Measurements from ENCODE around the gene TENT5C. TPM values are rescaled to one million over a fixed set of nuclear protein-coding genes. Genes with fewer than 3 reads are reported as not detected.

TENT5C gene
- total RNA-seq, 1 experiment from 2014 or later, result 1.4 TPM

DNA sequence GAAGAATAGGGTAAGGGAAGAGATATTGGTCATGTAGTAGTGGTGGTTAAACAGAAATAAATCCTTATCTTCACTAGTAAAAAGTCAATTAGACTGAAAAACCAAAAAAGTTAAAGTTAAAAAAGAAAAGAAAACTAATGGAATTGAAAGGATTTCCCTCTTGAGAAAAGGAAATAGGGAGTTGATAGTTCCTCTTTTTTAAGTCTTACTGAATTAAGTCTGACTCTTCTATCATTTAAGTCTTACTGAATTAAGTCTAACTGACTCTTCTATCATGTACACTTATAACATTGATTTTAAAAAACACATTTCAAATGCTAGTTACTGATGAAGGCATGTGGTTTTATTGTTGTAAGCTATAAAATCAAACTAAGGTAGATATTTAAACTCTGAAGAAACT, 49.5 kb upstream of the TENT5C start:
- DNase-seq (ENCODE audit: low read depth, low spot score), result no peak
- ChIA-PET CTCF (no interaction called here), RAD21 (ENCODE audit: low non-redundant PET in 1 of 2, low total read pairs in 2 of 2, uncharacterized antibody in 2 of 2, unreplicated experiment in 2 of 2) (no interaction called here), POLR2A (no interaction called here)
- intact Hi-C loops (cut with micrococcal nuclease), result no loop called here
- H3K4me3 ChIP-seq (replicated peaks in 1 of 2; ENCODE audit: low read depth in 1 of 2, low read length in 2 of 2), result no peak overlapping the region
- H3K79me2 ChIP-seq (ENCODE audit: insufficient read depth, low read length), result no peaks in the 10 kb centered on the region
- H3K27ac ChIP-seq (ENCODE audit: low read depth, low read length), result no peak overlapping the region
- no peak for ATAC-seq
- H3K4me1 ChIP-seq (ENCODE audit: control insufficient read depth in 1 of 2, insufficient read depth in 2 of 2, low read length in 2 of 2), result no peaks in the 10 kb centered on the region
- H3K27me3 ChIP-seq (ENCODE audit: insufficient read depth, low read length), result no peaks in the 10 kb centered on the region
- H4K20me1 ChIP-seq (ENCODE audit: insufficient read depth), result no peaks in the 10 kb centered on the region
- no peaks in the 10 kb centered on the region for H3K9me3 ChIP-seq (ENCODE audit: control insufficient read depth in 1 of 2, insufficient read depth in 1 of 2, low read depth in 1 of 2, low read length in 2 of 2)
- BruUV-seq (replicated peaks), result no TSS peak
- no peak for TF ChIP-seq TCF7L2 (IDR thresholded peaks at IDR 0.05; ENCODE audit: borderline replicate concordance, extremely low read depth, insufficient read depth, insufficient read length)
- no peak for TF ChIP-seq RAD21 (IDR thresholded peaks at IDR 0.05; ENCODE audit: low read depth)
- no peak for TF ChIP-seq CEBPB (IDR thresholded peaks at IDR 0.05; ENCODE audit: low read depth)
- TF ChIP-seq SP1 (IDR thresholded peaks at IDR 0.05; ENCODE audit: low read depth), result no peak
- no peak for TF ChIP-seq ZFX (IDR thresholded peaks at IDR 0.05)
- TF ChIP-seq, protein P1, sequence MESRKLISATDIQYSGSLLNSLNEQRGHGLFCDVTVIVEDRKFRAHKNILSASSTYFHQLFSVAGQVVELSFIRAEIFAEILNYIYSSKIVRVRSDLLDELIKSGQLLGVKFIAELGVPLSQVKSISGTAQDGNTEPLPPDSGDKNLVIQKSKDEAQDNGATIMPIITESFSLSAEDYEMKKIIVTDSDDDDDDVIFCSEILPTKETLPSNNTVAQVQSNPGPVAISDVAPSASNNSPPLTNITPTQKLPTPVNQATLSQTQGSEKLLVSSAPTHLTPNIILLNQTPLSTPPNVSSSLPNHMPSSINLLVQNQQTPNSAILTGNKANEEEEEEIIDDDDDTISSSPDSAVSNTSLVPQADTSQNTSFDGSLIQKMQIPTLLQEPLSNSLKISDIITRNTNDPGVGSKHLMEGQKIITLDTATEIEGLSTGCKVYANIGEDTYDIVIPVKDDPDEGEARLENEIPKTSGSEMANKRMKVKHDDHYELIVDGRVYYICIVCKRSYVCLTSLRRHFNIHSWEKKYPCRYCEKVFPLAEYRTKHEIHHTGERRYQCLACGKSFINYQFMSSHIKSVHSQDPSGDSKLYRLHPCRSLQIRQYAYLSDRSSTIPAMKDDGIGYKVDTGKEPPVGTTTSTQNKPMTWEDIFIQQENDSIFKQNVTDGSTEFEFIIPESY (IDR thresholded peaks at IDR 0.05; ENCODE audit: extremely low read depth, insufficient replicate concordance, low read length), result no peak
- no peak for TF ChIP-seq EZH2phosphoT487 (IDR thresholded peaks at IDR 0.05; ENCODE audit: borderline replicate concordance)
- TF ChIP-seq CBX3 (IDR thresholded peaks at IDR 0.05; ENCODE audit: low read depth), result no peak
- no peak for TF ChIP-seq YY1 (IDR thresholded peaks at IDR 0.05; ENCODE audit: extremely low read depth, insufficient replicate concordance, low read depth, low read length)
- TF ChIP-seq SRF (IDR thresholded peaks at IDR 0.05; ENCODE audit: low read depth), result no peak
- TF ChIP-seq, protein P2, sequence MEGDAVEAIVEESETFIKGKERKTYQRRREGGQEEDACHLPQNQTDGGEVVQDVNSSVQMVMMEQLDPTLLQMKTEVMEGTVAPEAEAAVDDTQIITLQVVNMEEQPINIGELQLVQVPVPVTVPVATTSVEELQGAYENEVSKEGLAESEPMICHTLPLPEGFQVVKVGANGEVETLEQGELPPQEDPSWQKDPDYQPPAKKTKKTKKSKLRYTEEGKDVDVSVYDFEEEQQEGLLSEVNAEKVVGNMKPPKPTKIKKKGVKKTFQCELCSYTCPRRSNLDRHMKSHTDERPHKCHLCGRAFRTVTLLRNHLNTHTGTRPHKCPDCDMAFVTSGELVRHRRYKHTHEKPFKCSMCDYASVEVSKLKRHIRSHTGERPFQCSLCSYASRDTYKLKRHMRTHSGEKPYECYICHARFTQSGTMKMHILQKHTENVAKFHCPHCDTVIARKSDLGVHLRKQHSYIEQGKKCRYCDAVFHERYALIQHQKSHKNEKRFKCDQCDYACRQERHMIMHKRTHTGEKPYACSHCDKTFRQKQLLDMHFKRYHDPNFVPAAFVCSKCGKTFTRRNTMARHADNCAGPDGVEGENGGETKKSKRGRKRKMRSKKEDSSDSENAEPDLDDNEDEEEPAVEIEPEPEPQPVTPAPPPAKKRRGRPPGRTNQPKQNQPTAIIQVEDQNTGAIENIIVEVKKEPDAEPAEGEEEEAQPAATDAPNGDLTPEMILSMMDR (IDR thresholded peaks at IDR 0.05 in 2 of 3, conservative IDR thresholded peaks at IDR 0.05 in 1 of 3; ENCODE audit: borderline replicate concordance in 1 of 3, insufficient read depth in 1 of 3, low read depth in 2 of 3, low read length in 2 of 3), result no peak
- TF ChIP-seq, protein P3, sequence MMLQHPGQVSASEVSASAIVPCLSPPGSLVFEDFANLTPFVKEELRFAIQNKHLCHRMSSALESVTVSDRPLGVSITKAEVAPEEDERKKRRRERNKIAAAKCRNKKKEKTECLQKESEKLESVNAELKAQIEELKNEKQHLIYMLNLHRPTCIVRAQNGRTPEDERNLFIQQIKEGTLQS (IDR thresholded peaks at IDR 0.05), result no peak
- TF ChIP-seq JUND (IDR thresholded peaks at IDR 0.05), result no peak
- no peak for TF ChIP-seq FOSL1 (IDR thresholded peaks at IDR 0.05; ENCODE audit: low read depth)
- no peaks in the 10 kb centered on the region for H3K36me3 ChIP-seq (ENCODE audit: control insufficient read depth in 1 of 2, insufficient read depth in 2 of 2, low read length in 2 of 2)
- H2AFZ ChIP-seq (ENCODE audit: low read depth, low read length, poor library complexity, severe bottlenecking), result no peak overlapping the region
- no peaks in the 10 kb centered on the region for H3K9me2 ChIP-seq (ENCODE audit: insufficient read depth)
- no peak overlapping the region for H3K9ac ChIP-seq (ENCODE audit: low read length)
- H3K4me2 ChIP-seq (ENCODE audit: low read length), result no peak overlapping the region
